SK-N-SH (cell line): ENCODE data around the gene TFAP2A. TPM values are rescaled to one million over a fixed set of nuclear protein-coding genes. Genes with fewer than 3 reads are reported as not detected.

Experiments used
- CTCF ChIA-PET: fragments of 300-600, 350-600 bp; formaldehyde crosslinking; extraction: SDS; loops from one replicate; lab custom pipeline; 2021; lab: Yijun Ruan, JAX
- POLR2A ChIA-PET: fragments of 350-600 bp; sonication (Branson Sonifier 250); formaldehyde crosslinking; extraction: SDS; loops from one replicate; lab custom pipeline; 2020; ENCODE audit warnings: antibody characterized with exemption, inconsistent platforms; lab: Yijun Ruan, JAX
- DNase-seq: peaks from one replicate; pipeline ENCODE4 v3.0.0; 2012
- H2AFZ ChIP-seq: fragments of 200-600 bp; sonication (generic); 2 replicates; pipeline ENCODE4 v1.8.1; 2016; ENCODE audit warnings: antibody characterized with exemption, mild to moderate bottlenecking, low read depth
- H3F3A ChIP-seq: fragments of 200-600 bp; sonication (generic); replicated peaks from 2 replicates; pipeline ENCODE3; 2016; ENCODE audit warnings: antibody characterized with exemption, mild to moderate bottlenecking; ENCODE audit not compliant: insufficient read depth
- H3K27ac ChIP-seq, 2 experiments: fragments of 200-500 bp in 1 of 2; fragments of 200-600 bp in 1 of 2; sonication (Bioruptor generic) in 1 of 2; sonication (generic), shearing (Covaris generic) in 1 of 2; 2 replicates each; pipeline versions ENCODE4 v1.5.1 to v1.6.1; 2014 to 2016; ENCODE audit warnings: low read depth in 2 of 2, inconsistent platforms in 1 of 2, low read length in 1 of 2, mild to moderate bottlenecking in 1 of 2, mixed read lengths in 1 of 2
- H3K27me3 ChIP-seq: fragments of 200-600 bp; sonication (generic), shearing (Covaris generic); 2 replicates; pipeline ENCODE4 v1.6.1; 2016; ENCODE audit warnings: mixed run types; ENCODE audit not compliant: insufficient read depth
- H3K36me3 ChIP-seq, 2 experiments: fragments of 200-500 bp in 1 of 2; fragments of 200-600 bp in 1 of 2; sonication (Bioruptor generic) in 1 of 2; sonication (generic) in 1 of 2; replicated peaks in 1 of 2; 2 replicates each; pipeline versions ENCODE3 to v1.5.1; 2014 to 2016; ENCODE audit warnings: low read length in 1 of 2, mild to moderate bottlenecking in 1 of 2; ENCODE audit not compliant: insufficient read depth in 2 of 2, control insufficient read depth in 1 of 2
- H3K4me1 ChIP-seq, 2 experiments: fragments of 200-500 bp in 1 of 2; fragments of 200-600 bp in 1 of 2; sonication (Bioruptor generic) in 1 of 2; sonication (generic), shearing (Covaris generic) in 1 of 2; 2 replicates each; pipeline versions ENCODE4 v1.5.1 to v1.6.1; 2014 to 2016; ENCODE audit warnings: low read depth in 1 of 2, low read length in 1 of 2, mixed run types in 1 of 2; ENCODE audit not compliant: insufficient read depth in 2 of 2, control insufficient read depth in 1 of 2
- H3K4me2 ChIP-seq: fragments of 200-600 bp; sonication (generic), shearing (Covaris generic); 2 replicates; pipeline ENCODE4 v1.6.1; 2017; ENCODE audit warnings: mixed run types
- H3K4me3 ChIP-seq, 2 experiments: fragments of 200-500 bp in 1 of 2; fragments of 200-600 bp in 1 of 2; sonication (Bioruptor generic) in 1 of 2; sonication (generic), shearing (Covaris generic) in 1 of 2; 2 replicates each; pipeline versions ENCODE4 v1.5.1 to v1.8.1; 2014 to 2016; ENCODE audit warnings: low read depth in 2 of 2, inconsistent platforms in 1 of 2, low read length in 1 of 2, mild to moderate bottlenecking in 1 of 2, mixed read lengths in 1 of 2, moderate library complexity in 1 of 2
- H3K79me2 ChIP-seq: fragments of 200-600 bp; sonication (generic); 2 replicates; pipeline ENCODE4 v1.8.1; 2017; ENCODE audit warnings: mild to moderate bottlenecking; ENCODE audit not compliant: insufficient read depth
- H3K9ac ChIP-seq: fragments of 200-600 bp; sonication (generic); 2 replicates; pipeline ENCODE4 v1.6.1; 2017; ENCODE audit warnings: mixed run types
- H3K9me2 ChIP-seq: fragments of 200-600 bp; sonication (generic); 2 replicates; pipeline ENCODE4 v1.6.1; 2017; ENCODE audit warnings: mixed run types
- H3K9me3 ChIP-seq: fragments of 200-600 bp; sonication (generic); 2 replicates; pipeline ENCODE4 v1.6.1; 2017; ENCODE audit warnings: mixed run types, mild to moderate bottlenecking, moderate library complexity
- H4K20me1 ChIP-seq: fragments of 200-600 bp; sonication (generic); 2 replicates; pipeline ENCODE4 v1.6.1; 2017; ENCODE audit warnings: mild to moderate bottlenecking, mixed run types; ENCODE audit not compliant: insufficient read depth
- CHD2 ChIP-seq: fragments of 150-350 bp; IDR thresholded peaks from 2 replicates; pipeline ENCODE4 v1.6.1; 2018; ENCODE audit warnings: low read length; ENCODE audit not compliant: partially characterized antibody
- CTCF ChIP-seq: fragments of 200-600 bp; sonication (generic); IDR thresholded peaks from 2 replicates; pipeline ENCODE4 v1.6.1; 2017; ENCODE audit warnings: antibody characterized with exemption, mild to moderate bottlenecking, moderate library complexity
- EP300 ChIP-seq, 2 experiments: IDR thresholded peaks; 2 replicates each; pipeline versions ENCODE4 v1.4.0 to v1.6.1; 2012; ENCODE audit warnings: borderline replicate concordance in 1 of 2, low read depth in 1 of 2, low read length in 1 of 2
- EZH2phosphoT487 ChIP-seq: fragments of 200-600 bp; sonication (generic); IDR thresholded peaks from 2 replicates; pipeline ENCODE4 v1.6.1; 2017; ENCODE audit warnings: low read depth, mixed run types, mild to moderate bottlenecking, antibody characterized with exemption, moderate library complexity, borderline replicate concordance
- FOSL2 ChIP-seq: IDR thresholded peaks from 2 replicates; pipeline ENCODE4 v1.4.0; 2012; ENCODE audit warnings: low read depth, mild to moderate bottlenecking, moderate library complexity, borderline replicate concordance
- FOXJ3 ChIP-seq: sonication (generic); formaldehyde crosslinking; IDR thresholded peaks from 2 replicates; pipeline ENCODE4 v1.5.1; 2020; ENCODE audit warnings: mild to moderate bottlenecking, missing genetic modification reagents
- GABPA ChIP-seq: IDR thresholded peaks from 2 replicates; pipeline ENCODE4 v1.4.0; 2012; ENCODE audit warnings: low read depth, mild to moderate bottlenecking
- IRF3 ChIP-seq: fragments of 150-350 bp; IDR thresholded peaks from 2 replicates; pipeline ENCODE4 v1.6.1; 2016; ENCODE audit warnings: mild to moderate bottlenecking, low read depth, low read length
- NRF1 ChIP-seq: IDR thresholded peaks from 2 replicates; pipeline ENCODE4 v1.6.1; 2012; ENCODE audit warnings: low read depth, mild to moderate bottlenecking, low read length
- PBX3 ChIP-seq: IDR thresholded peaks from 2 replicates; pipeline ENCODE4; 2012
- RAD21 ChIP-seq: IDR thresholded peaks from 2 replicates; pipeline ENCODE4 v1.6.1; 2012; ENCODE audit warnings: mild to moderate bottlenecking, low read length
- REST ChIP-seq: IDR thresholded peaks from 2 replicates; pipeline ENCODE4 v1.6.1; 2012; ENCODE audit warnings: mild to moderate bottlenecking, low read depth, low read length, moderate library complexity
- RXRA ChIP-seq: IDR thresholded peaks from 2 replicates; pipeline ENCODE4 v1.4.0; 2012; ENCODE audit warnings: low read depth, mild to moderate bottlenecking, borderline replicate concordance
- SMC3 ChIP-seq: IDR thresholded peaks from 2 replicates; pipeline ENCODE4 v1.6.1; 2012; ENCODE audit warnings: low read depth, low read length, improper control_type of control experiment
- TCF12 ChIP-seq: IDR thresholded peaks from 2 replicates; pipeline ENCODE4 v1.4.0; 2012
- TEAD4 ChIP-seq: IDR thresholded peaks from 2 replicates; pipeline ENCODE4 v1.4.0; 2012; ENCODE audit warnings: mild to moderate bottlenecking, borderline replicate concordance; ENCODE audit not compliant: insufficient read depth
- WGBS: methylation state at CpG from one replicate; pipeline ENCODE4 v1.1.6; 2017; ENCODE audit warnings: low lambda C conversion rate; 5-methylcytosine and 5-hydroxymethylcytosine counted together
- polyA plus RNA-seq, 3 experiments: library from polyadenylated mRNA; depleted of rRNA; stranded (reverse); fragments of >200 nt; gene quantifications; 2 replicates each; pipeline ENCODE4 v1.2.3, GENCODE V29; 2012

The TFAP2A gene
- polyA plus RNA-seq, 1 of the 3 experiments (the other 2 are of a cell fraction), result 0.07 TPM

- TF ChIP-seq NRF1, result no peak
- no peak for TF ChIP-seq CHD2
- 0 out of 2 replicates have a peak, but pooled peaks have one; percentile 5 for TF ChIP-seq PBX3
- TF ChIP-seq RXRA, result no peak
- peak; percentile 51; the same call in 1 of the 2 replicates for TF ChIP-seq TCF12
- TF ChIP-seq RAD21, result no peak
- no peak for TF ChIP-seq SMC3
- peak; percentile 23; the same call in 1 of the 2 replicates for TF ChIP-seq FOSL2
Measured at GRCh38 chr6:10451828-10452509, 37.1 kb upstream of the TFAP2A start (continued).

GRCh38 chr6:10451394-10451793 is 36.5 kb upstream of the TFAP2A start:
- no peak for TF ChIP-seq CTCF
- Histone ChIP-seq H3K27ac (peak overlapping the region in 1 of 2 experiments; percentile 64; a peak in 2 of 4 replicates), H3K4me1 (peaks cover 0 to 5% of the 10 kb centered on the region in 2 experiments; a peak in 1 of 4 replicates), H4K20me1 (no peaks in the 10 kb centered on the region), H3K9me2 (no peaks in the 10 kb centered on the region), H3F3A (no peaks in the 10 kb centered on the region), H3K4me2 (peak overlapping the region; percentile 5; the same call in 1 of the 2 replicates), H3K27me3 (no peaks in the 10 kb centered on the region), H3K4me3 (no peak overlapping the region), H3K9me3 (no peaks in the 10 kb centered on the region), H3K36me3 (no peaks in the 10 kb centered on the region), H3K9ac (no peak overlapping the region), H2AFZ (peak overlapping the region; percentile 33; the same call in 1 of the 2 replicates), H3K79me2 (no peaks in the 10 kb centered on the region)
- DNase-seq, result no peak
- ChIA-PET POLR2A (no interaction called here), CTCF (interaction anchor here (1.5 kb wide), 1 partner anchor 1468 kb away, joined by 3 read pairs; no protein-coding TSS in a partner anchor)
- 21% methylated on average over 6 of the region's 6 CpGs for WGBS

GRCh38 chr6:10449751-10450150 is 34.9 kb upstream of the TFAP2A start:
- Histone ChIP-seq H3K36me3 (no peaks in the 10 kb centered on the region), H3K9ac (no peak overlapping the region), H3K27ac (no peak overlapping the region), H3K4me2 (no peak overlapping the region), H3K27me3 (no peaks in the 10 kb centered on the region), H3K4me1 (peaks cover 0 to 5% of the 10 kb centered on the region in 2 experiments; a peak in 1 of 4 replicates), H3K9me2 (no peaks in the 10 kb centered on the region), H3K4me3 (no peak overlapping the region), H3K79me2 (no peaks in the 10 kb centered on the region), H3K9me3 (no peaks in the 10 kb centered on the region), H4K20me1 (no peaks in the 10 kb centered on the region), H2AFZ (no peak overlapping the region), H3F3A (no peaks in the 10 kb centered on the region)
- ChIA-PET POLR2A (no interaction called here), CTCF (interaction anchor here (0.7 to 0.9 kb wide), 2 partner anchors 13 to 28 kb away, joined by 3 read pairs; no protein-coding TSS in a partner anchor)
- 27% methylated on average over 5 of the region's 5 CpGs for WGBS
- no peak for DNase-seq
- TF ChIP-seq IRF3 (no peak), FOXJ3 (CRISPR knock-in tag) (no peak), TEAD4 (no peak), RAD21 (no peak), GABPA (no peak), EP300 (IDR thresholded peaks at IDR 0.05; ENCODE audit: borderline replicate concordance in 1 of 2, low read depth in 1 of 2, low read length in 1 of 2) (no peak), TCF12 (no peak), CHD2 (no peak), EZH2phosphoT487 (no peak), FOSL2 (no peak), REST (no peak)
